Astrocyte of the cerebellum (primary cell): ENCODE measurements around the gene UNC5CL.

Experiments
- DNase-seq: peaks from one replicate; pipeline ENCODE4 v3.0.0-alpha.2; 2011; ENCODE audit warnings: low read depth
- H3K4me3 ChIP-seq: 2 replicates; pipeline ENCODE4 v1.5.1; 2011; ENCODE audit warnings: mild to moderate bottlenecking, low read depth, low read length, moderate library complexity
- in situ Hi-C: cut with HindIII; loops from 2 replicates; pipeline ENCODE4 v1.10.0; 2017; ENCODE audit warnings: low sequenced_read_pairs
- TF ChIP-seq, protein P1 (sequence below): IDR thresholded peaks from 2 replicates; pipeline ENCODE4 v1.5.1; 2012; ENCODE audit warnings: low read length, low read depth, moderate library complexity, mild to moderate bottlenecking; ENCODE audit errors: missing control alignments

UNC5CL gene

DNA sequence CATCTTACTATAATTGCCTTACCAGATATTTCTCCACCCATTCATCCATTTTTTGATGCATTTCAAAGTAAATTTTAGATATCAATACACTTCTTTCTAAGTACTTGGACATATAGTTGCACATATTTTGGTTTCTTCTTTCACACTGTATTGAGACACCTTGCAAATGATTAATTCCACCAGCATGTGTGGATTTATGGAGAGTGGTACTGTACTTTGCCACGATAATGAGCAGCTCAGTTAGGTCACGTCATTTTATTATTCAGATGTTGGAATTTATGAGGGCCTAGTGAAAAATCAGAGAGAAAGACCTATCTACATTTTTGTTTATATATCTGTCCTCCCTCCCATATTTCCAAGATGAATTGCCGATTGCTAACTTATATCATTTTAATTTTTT, 39.1 kb upstream of the UNC5CL start:
- DNase-seq = no peak
- TF ChIP-seq, protein P1, sequence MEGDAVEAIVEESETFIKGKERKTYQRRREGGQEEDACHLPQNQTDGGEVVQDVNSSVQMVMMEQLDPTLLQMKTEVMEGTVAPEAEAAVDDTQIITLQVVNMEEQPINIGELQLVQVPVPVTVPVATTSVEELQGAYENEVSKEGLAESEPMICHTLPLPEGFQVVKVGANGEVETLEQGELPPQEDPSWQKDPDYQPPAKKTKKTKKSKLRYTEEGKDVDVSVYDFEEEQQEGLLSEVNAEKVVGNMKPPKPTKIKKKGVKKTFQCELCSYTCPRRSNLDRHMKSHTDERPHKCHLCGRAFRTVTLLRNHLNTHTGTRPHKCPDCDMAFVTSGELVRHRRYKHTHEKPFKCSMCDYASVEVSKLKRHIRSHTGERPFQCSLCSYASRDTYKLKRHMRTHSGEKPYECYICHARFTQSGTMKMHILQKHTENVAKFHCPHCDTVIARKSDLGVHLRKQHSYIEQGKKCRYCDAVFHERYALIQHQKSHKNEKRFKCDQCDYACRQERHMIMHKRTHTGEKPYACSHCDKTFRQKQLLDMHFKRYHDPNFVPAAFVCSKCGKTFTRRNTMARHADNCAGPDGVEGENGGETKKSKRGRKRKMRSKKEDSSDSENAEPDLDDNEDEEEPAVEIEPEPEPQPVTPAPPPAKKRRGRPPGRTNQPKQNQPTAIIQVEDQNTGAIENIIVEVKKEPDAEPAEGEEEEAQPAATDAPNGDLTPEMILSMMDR = no peak
- no peak overlapping the region for H3K4me3 ChIP-seq
- in situ Hi-C loops = no loop called here

DNA sequence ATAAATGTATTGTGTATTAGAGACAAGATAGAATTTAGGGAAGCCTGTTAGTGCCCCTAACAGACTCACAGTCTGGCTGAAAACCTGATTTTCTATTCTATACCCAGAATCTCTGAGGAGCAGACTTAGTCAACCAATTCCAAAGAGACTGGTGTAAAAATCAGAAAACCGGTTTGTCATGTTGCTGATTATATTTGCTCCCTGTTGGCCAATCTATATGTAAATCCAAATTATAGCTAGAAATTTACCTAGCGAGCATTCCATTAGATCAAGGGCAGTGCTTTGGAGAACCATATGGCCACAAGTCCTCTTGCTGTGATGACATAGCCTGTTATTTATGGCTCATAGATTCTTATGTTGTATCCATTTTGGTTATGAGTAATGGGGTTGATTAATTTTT, 38.5 kb upstream of the UNC5CL start:
- H3K4me3 ChIP-seq = no peak overlapping the region
- in situ Hi-C loops = no loop called here
- no peak for DNase-seq
- TF ChIP-seq, protein P1 = no peak

DNA sequence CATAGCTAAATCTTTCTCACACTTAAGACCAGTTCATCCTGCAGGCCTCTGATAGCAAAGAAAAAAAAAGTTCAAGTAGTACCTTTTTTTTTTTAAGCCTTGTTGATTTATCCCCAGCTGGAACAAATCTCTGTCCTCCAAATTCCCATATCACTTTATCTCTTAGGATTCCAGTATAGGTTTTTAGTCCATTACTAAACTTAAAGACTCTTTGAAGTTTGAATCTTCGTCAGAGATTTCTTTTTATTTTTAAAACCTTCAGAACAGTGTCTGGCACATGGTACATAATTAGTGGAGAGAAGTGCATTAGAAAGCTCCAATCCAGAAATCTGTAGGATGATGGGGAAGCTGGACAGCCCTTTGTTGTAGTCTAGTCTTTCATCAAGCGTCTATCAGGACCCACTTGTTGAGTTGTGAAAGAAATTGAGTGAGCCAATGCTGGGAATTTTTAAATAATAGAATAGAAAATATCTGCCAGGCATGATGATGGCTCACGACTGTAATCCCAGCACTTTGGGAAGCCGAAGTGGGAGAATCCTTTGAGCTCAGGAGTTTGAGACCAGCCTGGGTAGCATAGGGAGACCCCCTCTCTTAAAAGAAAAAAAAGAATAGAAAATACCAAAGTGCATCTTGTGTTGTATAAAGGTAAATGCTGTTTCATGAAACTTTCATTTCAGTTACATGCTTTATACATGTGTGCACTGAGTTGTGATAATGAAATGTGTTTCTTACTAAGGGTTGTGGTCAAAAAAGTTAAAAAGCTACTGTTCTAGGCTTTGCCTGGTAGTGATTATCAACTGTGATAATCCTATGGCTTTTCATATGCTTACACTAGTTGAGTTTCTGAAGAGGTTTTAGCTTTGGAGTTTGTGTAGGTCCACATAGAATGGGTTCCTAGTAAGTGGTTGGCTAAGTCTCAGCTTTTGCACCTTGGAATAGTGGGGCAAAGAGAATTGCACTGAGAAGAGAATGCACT, 36.9 kb upstream of the UNC5CL start:
- in situ Hi-C loops = no loop called here
- H3K4me3 ChIP-seq = no peak overlapping the region
- TF ChIP-seq, protein P1 = no peak
- no peak for DNase-seq

DNA sequence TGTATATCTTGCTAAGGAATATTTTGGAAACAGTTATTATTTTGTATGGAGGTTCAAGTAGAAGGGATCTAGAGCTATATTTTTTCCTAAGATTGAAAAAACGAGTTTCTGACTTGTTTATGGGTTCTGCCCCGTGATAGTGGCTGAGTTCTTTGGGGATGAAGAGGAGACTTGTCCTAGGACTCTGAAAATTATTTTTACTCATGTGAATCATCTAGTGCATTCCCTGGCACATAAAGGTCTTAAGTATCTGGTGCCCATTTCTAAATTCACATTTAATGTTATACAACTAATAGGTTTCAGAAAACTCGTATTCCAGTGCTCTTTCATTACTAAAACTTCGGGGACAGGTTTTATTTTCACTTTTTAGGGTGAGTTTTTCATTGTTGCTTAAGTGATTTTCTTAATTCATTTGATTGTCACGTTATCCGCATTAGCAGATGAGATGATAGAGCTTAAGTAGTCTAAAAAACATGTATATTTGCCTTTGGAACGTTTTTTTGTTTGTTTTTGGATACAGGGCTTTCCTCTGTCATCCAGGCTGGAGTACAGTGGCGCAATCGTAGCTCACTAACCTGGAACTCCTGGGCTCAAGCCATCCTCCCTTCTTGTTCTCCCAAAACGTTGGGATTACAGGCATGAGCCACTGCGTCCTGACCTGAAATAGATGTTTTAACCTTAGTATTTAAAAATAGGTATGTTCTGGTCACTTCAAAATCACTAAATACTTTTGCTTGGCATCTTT, 35.8 kb upstream of the UNC5CL start:
- in situ Hi-C loops = loop anchor here (25.0 kb wide), 1 partner anchor 1713 kb away; no protein-coding TSS in a partner anchor
- TF ChIP-seq, protein P1 = no peak
- no peak for DNase-seq

DNA sequence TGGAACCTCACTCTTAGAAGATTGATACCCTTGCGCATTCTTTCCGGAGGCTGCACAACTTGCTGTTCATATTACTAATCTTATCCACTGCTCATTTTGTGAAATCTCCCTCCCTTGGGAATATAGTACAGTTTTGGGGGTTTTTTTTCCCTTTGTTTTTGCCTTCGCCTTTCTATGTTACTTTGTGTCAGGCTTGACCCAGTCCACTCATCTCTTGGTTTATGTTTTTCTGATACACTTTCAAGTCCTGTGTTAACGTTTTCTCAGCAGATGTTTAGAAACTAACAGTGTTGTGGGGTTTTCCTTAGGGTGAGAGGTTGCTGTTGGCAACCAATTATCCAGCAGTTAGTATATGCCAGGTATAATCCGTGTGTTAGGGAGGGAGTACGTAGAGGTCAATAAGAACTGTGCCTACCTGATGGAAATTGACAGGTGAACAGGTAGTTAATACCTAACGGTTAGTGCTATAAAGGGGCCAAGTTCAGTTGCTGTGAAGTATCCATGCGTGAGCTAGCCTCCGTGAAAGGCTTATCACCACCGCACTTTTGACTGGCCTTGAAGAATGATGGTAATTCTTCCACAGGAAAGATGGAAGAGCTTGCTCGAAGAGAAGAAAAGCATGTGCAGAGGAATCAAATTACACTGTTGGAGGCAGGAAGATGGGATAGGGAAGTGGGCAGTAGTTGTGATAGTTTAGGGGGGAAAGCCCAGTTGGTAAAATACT, 35.1 kb upstream of the UNC5CL start:
- TF ChIP-seq, protein P1 = no peak
- peak overlapping the region; percentile 88 for H3K4me3 ChIP-seq
- in situ Hi-C loops = loop anchor here (25.0 kb wide), 1 partner anchor 1712 kb away; no protein-coding TSS in a partner anchor
- DNase-seq = no peak

More for the DNA sequence above, 35.8 kb upstream of the UNC5CL start:
- peak overlapping the region; percentile 88 for H3K4me3 ChIP-seq
